H54 (cell line): ENCODE data around the gene IFNG-AS1.

Experiments used
- DNase-seq: peaks from one replicate; pipeline ENCODE4 v3.0.0; 2011; ENCODE audit warnings: low spot score, mixed read lengths; ENCODE audit not compliant: insufficient read length
- FAIRE-seq: peaks from 3 replicates; lab custom pipeline; 2011; peaks lifted over from hg19 to GRCh38; lab: Jason Lieb, UNC
- POLR2A ChIP-seq: IDR thresholded peaks from 2 replicates; pipeline ENCODE4 v1.6.1; 2011; ENCODE audit warnings: low read depth, mild to moderate bottlenecking, low read length

Gene IFNG-AS1

GRCh38 chr12:68036642-68037041 is 47.4 kb downstream of the IFNG-AS1 start:
- TF ChIP-seq POLR2A, result no peak
- no peak for DNase-seq
- no peak for FAIRE-seq

DNA sequence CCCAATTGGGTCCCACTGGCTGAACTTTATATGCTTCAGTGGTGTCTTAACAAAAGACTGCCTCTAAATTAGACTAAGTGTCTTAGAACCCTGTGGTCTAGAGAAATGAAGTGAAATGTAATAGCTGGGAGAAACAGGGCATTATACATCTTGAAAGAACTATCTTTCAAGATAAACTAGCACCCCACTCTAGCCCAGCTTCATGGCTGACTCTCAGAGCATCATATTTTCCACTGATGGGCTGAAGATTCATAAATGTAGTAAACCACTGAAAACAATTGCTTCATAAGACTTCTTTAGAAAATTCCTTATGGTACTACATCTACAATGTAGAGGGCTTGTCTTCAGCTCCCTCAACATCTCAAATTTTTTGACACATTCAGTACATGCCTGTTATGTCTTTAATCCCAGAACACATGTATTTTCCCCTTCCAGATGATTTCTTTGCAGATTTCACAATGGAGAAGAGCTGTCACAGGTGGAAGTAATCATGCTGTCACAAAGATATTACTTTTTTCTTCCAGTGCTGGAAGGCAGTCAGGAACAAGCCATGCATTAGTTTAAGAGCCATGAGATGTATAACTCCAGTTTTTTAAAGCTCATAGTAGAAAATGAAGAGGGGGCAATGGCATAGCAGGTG is 48.5 kb downstream of the IFNG-AS1 start:
- FAIRE-seq (no peak), DNase-seq (no peak)

DNA sequence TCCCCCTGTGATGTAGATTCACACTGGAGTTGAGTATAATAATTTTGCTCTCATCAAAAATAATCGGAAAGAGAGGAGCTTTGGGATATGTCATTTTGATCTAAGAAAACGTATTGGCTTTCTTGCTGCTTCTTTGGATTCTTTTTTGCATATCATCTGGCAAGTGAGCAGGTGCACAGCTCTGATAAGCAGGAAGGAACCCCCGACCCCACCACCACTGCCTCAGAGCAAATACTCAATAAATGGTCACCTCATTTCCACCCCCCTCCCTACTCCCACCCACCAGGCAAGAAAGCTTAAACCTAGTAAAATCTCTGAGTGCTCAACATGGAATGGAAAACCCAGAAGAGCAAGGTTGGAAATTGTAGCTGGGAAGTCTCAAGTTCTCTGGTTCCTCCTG is 49.4 kb downstream of the IFNG-AS1 start:
- no peak for TF ChIP-seq POLR2A
- DNase-seq (no peak), FAIRE-seq (no peak)

More for the DNA sequence above, 48.5 kb downstream of the IFNG-AS1 start:
- no peak for TF ChIP-seq POLR2A

DNA sequence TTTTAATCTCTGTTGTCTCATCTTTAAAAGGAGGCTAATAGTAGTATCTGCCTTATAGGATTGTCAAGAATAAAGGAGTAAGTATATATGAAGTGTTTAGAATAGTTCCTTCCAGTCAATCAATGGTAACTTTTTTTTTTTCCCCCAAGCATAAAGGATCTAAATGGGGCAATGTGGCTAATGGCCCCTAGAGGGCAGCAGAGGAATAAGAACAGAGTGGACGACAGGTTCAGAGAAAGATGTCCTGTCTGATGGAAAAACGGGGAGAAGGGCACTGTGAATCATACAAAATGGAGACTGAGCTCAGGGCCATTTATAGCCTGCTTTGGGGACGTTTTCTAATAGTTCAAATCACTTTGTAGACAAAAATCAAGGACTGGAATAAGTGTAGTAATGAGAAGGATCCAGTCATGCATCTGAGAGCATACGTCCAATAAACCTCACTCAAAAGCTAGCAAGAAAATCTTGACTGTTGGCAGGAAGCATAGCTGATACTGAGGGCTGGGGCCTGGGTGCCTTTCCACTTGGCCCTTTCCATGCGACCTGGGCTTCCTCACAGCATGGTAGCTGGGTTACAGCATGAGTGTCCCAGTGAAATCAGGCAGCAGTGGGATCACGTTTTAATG is 51.3 kb downstream of the IFNG-AS1 start:
- DNase-seq, result peak; percentile 42
- no peak for TF ChIP-seq POLR2A
- peak; percentile 66 for FAIRE-seq

- TF ChIP-seq POLR2A, result no peak
- DNase-seq (no peak), FAIRE-seq (no peak)
These were observed 53.0 kb downstream of the IFNG-AS1 start for GRCh38 chr12:68042212-68042699.

DNA sequence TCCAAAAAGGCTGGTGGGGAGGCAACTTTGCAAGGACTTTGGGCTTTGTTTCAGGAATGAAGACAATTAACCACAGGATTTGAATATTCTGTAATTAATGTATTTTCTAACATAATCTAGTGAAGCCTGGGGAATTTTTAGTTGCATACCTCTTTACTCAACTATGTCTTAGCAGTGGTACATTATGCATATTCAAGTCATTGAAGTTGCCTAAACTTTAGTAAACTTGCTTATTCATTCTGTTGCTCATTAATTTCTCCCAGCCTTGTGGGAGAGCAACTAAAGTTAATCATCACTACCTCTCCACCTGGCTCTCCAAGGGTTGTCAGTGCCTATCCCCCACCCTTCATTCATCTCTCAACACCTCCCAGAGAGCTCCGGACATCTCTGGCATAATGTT is 54.2 kb downstream of the IFNG-AS1 start:
- FAIRE-seq, result no peak
- TF ChIP-seq POLR2A, result no peak
- no peak for DNase-seq

GRCh38 chr12:68048648-68049297 is 59.5 kb downstream of the IFNG-AS1 start:
- TF ChIP-seq POLR2A, result no peak
- DNase-seq (no peak), FAIRE-seq (no peak)

GRCh38 chr12:68056300-68056699 is 67.1 kb downstream of the IFNG-AS1 start:
- no peak for DNase-seq
- no peak for FAIRE-seq
- no peak for TF ChIP-seq POLR2A

DNA sequence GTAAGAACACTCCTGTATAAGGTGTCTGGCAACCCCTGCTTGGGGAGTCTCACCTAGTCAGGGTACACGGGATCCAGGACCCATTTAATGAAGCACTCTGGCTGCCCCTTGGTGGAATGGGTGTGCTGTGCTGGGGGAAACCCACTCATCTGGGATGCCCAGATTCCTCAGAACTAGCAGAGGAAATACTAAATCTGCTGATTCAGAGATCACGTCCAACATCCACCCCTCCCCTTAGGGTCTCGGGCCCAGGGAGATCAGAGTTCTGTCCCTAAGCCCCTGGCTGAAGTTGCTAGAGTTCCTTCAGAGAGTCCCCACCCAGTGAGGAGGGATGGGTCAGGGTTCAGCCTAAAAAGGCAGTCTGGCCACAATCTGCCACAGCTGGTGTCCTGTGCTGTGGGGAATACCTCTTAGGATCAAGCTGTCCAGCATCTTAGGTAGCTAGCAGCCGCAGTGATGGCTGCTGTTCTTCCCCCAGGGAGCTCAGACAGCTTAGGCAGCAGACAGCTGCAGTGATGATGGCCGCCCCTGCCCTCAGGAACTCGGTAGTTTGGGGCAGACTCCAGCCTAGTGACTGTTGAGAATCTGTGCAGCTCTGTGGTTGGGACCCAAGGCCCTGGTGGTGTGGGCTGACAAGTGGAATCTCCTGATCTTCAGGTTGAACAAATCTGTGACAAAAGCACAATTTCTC is 74.8 kb downstream of the IFNG-AS1 start:
- DNase-seq (no peak), FAIRE-seq (no peak)
- no peak for TF ChIP-seq POLR2A

DNA sequence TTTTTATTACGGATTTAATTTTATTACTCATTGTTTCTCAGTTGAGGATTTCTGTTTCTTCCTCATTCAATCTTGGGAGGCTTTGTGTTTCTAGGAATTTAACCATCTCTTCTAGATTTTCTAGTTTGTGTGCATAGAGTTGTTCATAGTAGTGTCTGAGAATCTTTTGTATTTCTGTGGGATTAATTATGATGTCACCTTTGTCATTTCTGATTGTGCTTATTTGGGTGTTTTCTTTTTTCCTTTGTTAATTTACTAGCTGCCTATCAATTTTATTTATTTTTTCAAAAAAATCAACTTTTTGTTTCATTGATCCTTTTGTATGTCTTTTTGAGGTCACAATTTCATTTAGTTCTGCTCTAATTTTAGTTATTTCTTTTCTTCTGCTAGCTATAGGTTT is 75.9 kb downstream of the IFNG-AS1 start:
- DNase-seq, result no peak
- TF ChIP-seq POLR2A, result no peak
- FAIRE-seq, result no peak

GRCh38 chr12:68065687-68066086 is 76.4 kb downstream of the IFNG-AS1 start:
- no peak for TF ChIP-seq POLR2A
- DNase-seq (no peak), FAIRE-seq (no peak)

- TF ChIP-seq POLR2A, result no peak
- FAIRE-seq (no peak), DNase-seq (no peak)
These were observed 78.6 kb downstream of the IFNG-AS1 start for GRCh38 chr12:68067762-68068376.

GRCh38 chr12:68069275-68069674 is 80.0 kb downstream of the IFNG-AS1 start:
- FAIRE-seq, result no peak
- TF ChIP-seq POLR2A, result no peak

More at GRCh38 chr12:68069275-68069674, 80.0 kb downstream of the IFNG-AS1 start:
- DNase-seq, result no peak
